PC-9 (cell line): ENCODE results near the gene ADAMTSL1.

ENCODE experiments used
- CTCF ChIP-seq: fragments of 200-600 bp; sonication (generic); conservative IDR thresholded peaks from 2 replicates; pipeline ENCODE4 v1.6.1; 2017; ENCODE audit warnings: mixed run types, antibody characterized with exemption, mild to moderate bottlenecking, moderate library complexity
- EZH2 ChIP-seq: fragments of 200-600 bp; sonication (generic); IDR thresholded peaks from 2 replicates; pipeline ENCODE4 v1.8.0; 2017; ENCODE audit warnings: antibody characterized with exemption, low read depth

GRCh38 chr9:18493451-18493993 is 19.6 kb downstream of the ADAMTSL1 start:
- TF ChIP-seq CTCF (no peak), EZH2 (no peak)
